Measurements from ENCODE around the gene PITPNC1. TPM values are rescaled to one million over a fixed set of nuclear protein-coding genes. Genes with fewer than 3 reads are reported as not detected.

Gene PITPNC1
- total RNA-seq, 1 donor from 2014 or later = 23.7 TPM

DNA sequence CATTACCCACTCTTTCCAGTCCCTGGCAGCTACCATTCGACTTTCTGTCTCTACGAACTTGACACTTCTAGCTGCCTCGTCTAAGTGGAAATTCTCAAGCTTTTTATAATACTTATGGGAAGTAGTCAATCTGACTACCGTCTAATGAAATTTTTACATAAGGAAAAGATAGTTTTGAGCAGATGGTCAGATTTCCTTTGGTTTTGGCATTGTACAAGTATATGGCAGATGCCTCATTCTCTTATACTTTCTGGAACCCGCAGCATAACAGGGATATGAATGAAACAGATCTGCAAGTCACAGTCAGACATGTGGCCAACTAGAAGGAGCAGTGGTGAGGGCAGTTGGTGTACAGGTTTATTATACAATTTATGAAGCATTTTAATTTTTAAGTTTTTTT is 146.0 kb downstream of the PITPNC1 start:
- no peak overlapping the region for H3K27ac ChIP-seq
- TF ChIP-seq, protein P1, sequence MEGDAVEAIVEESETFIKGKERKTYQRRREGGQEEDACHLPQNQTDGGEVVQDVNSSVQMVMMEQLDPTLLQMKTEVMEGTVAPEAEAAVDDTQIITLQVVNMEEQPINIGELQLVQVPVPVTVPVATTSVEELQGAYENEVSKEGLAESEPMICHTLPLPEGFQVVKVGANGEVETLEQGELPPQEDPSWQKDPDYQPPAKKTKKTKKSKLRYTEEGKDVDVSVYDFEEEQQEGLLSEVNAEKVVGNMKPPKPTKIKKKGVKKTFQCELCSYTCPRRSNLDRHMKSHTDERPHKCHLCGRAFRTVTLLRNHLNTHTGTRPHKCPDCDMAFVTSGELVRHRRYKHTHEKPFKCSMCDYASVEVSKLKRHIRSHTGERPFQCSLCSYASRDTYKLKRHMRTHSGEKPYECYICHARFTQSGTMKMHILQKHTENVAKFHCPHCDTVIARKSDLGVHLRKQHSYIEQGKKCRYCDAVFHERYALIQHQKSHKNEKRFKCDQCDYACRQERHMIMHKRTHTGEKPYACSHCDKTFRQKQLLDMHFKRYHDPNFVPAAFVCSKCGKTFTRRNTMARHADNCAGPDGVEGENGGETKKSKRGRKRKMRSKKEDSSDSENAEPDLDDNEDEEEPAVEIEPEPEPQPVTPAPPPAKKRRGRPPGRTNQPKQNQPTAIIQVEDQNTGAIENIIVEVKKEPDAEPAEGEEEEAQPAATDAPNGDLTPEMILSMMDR (IDR thresholded peaks at IDR 0.05) = no peak
- no peak for DNase-seq
- peaks cover 26% of the 10 kb centered on the region for H3K4me1 ChIP-seq
- ATAC-seq = no peak
- no peaks in the 10 kb centered on the region for H3K9me3 ChIP-seq
- H3K36me3 ChIP-seq = no peaks in the 10 kb centered on the region
- H3K27me3 ChIP-seq (ENCODE audit: low read depth) = no peaks in the 10 kb centered on the region
- intact Hi-C loops (cut with DNase I) = no loop called here
- no peak overlapping the region for H3K4me3 ChIP-seq

DNA sequence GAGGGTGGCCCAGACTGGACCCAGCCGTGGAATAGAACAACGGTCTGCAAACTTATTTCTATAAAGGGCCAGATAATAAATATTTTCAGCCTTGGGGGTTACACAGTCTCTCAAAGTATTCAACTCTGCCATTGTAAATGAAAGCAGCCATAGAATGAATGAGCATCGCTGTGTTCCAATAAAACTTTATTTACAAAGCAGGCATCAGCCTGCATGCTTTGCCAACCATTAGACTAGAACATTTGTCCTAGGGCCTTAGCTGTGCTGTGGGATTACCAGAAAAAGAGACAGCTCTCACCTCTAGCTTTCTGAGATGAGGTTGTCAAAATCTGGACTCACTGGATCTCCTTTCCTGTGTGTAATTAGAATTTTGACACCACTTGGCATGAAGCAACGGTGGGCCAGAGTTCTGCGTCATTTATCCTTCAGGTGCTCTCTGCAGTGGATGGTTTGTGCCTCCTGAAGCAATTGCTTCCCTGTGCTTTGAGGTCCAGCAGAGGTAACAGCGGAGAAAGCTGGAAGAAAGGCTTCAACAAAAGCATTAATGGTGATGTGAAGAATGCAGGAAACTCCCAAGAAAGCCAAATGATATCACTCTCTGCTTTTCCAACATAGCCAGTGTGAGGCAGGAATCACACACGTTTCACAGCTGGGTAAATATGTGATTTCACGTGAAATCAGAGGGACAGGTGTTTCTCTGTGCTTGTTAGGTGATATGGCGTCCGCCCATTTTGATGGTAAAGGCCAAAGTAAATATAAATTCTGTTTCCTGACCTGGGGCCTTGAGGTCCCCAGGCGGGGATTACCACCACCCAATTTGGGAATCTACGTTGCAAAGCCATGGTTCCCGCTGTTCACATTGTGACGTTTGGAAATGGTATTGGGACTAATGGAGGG is 148.4 kb downstream of the PITPNC1 start:
- TF ChIP-seq, protein P1 (IDR thresholded peaks at IDR 0.05) = no peak
- Histone ChIP-seq H3K4me1 (peaks cover 23% of the 10 kb centered on the region), H3K36me3 (no peaks in the 10 kb centered on the region), H3K9me3 (no peaks in the 10 kb centered on the region), H3K4me3 (no peak overlapping the region), H3K27ac (no peak overlapping the region), H3K27me3 (ENCODE audit: low read depth) (no peaks in the 10 kb centered on the region)
- intact Hi-C loops (cut with DNase I) = no loop called here
- no peak for DNase-seq
- ATAC-seq = no peak

DNA sequence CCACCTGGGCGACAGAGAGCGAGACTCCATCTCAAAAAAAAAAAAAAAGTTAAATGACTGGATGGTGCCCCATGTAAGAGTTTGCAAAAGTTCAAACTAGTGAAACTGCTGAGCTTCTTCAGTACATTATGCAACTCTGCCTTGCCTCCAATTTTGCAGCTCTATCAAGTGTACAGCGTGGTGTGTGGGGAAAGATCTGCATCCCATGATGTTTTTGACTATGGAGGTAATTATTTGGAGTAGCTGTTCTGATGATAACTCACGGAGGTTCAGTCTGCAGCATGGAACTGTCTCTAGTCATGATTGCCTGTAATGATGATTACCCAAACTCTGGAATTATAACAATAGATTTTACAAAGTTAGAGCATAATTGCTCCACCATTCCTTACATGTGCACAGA is 149.6 kb downstream of the PITPNC1 start:
- TF ChIP-seq, protein P1 (IDR thresholded peaks at IDR 0.05) = no peak
- Histone ChIP-seq H3K4me1 (peaks cover 19% of the 10 kb centered on the region), H3K27ac (no peak overlapping the region), H3K9me3 (no peaks in the 10 kb centered on the region), H3K27me3 (ENCODE audit: low read depth) (no peaks in the 10 kb centered on the region), H3K36me3 (no peaks in the 10 kb centered on the region), H3K4me3 (no peak overlapping the region)
- no peak for DNase-seq
- ATAC-seq = no peak
- intact Hi-C loops (cut with DNase I) = no loop called here

DNA sequence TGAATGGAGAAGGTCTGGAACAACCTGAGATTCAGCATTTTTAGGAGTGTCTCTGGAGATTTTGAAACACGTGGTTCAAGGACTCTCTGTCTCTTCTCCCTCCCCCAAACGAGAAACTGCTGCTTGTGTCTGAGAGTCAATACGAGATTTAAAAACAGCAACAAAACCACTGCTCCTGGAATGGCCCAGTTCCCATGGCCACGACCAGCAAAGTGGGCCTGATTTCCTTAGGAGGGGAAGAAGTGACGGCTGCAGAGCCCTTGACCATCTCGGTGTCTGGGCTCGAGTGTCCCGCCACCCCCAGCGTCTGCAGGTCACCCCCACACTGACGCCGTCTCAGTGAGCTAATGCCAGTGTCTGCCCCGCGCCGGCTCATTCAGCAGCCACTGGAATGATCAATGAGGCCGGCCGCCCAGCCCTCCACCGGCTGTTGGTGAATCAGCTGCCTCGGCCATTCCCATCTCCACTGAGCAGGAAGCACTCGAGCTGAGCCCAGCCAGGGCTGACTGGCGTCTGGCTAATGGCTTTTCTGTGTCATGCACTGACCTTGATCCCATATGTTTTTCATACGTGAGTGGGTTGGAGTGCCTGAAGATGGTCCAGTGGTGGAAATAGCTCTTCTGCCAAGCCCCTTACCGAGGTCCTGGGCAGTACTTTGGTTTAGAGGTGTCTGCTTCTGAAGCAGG is 151.8 kb downstream of the PITPNC1 start:
- Histone ChIP-seq H3K27me3 (ENCODE audit: low read depth) (no peaks in the 10 kb centered on the region), H3K27ac (peak overlapping the region; percentile 33), H3K4me3 (peak overlapping the region; percentile 40), H3K9me3 (no peaks in the 10 kb centered on the region), H3K4me1 (peaks cover 24% of the 10 kb centered on the region), H3K36me3 (no peaks in the 10 kb centered on the region)
- intact Hi-C loops (cut with DNase I) = no loop called here
- TF ChIP-seq, protein P1 (IDR thresholded peaks at IDR 0.05) = no peak
- peak; percentile 91 to 96 for ATAC-seq
- peak; percentile 77 for DNase-seq

DNA sequence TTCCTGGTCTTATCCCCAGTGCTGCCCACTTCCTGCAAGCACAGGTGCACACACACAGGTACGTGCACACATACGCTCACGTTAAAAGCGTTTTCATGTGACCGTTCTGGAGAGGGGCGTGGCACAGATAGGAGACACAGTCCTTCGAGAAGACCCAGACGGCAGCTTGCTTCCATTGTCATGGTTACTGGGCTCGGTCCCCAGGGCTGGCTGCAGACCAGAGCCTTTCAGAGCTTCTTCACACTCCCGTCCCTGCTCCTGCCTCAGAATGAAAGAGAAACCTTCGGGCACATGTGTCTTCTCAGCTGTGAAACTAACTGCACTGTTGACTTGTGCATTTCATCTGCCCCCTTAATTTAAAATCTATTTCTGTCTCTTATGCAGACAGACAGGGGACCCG is 154.2 kb downstream of the PITPNC1 start:
- ATAC-seq (no peak), DNase-seq (no peak)
- H3K4me1 ChIP-seq = peaks cover 34% of the 10 kb centered on the region
- no peaks in the 10 kb centered on the region for H3K36me3 ChIP-seq
- H3K9me3 ChIP-seq = no peaks in the 10 kb centered on the region
- TF ChIP-seq, protein P1 (IDR thresholded peaks at IDR 0.05) = no peak
- H3K27ac ChIP-seq = no peak overlapping the region
- intact Hi-C loops (cut with DNase I) = no loop called here
- H3K27me3 ChIP-seq (ENCODE audit: low read depth) = no peaks in the 10 kb centered on the region
- H3K4me3 ChIP-seq = no peak overlapping the region
